GM19023 (cell line): ENCODE results near the gene SRF.

Experiments used
- ATAC-seq: cut with Tn5 transposase; IDR thresholded peaks from one replicate; pipeline ENCODE4 v1.9.1; 2021; ENCODE audit warnings: mild to moderate bottlenecking, moderate library complexity; ENCODE audit not compliant: unreplicated experiment

The SRF gene

GRCh38 chr6:43146709-43147688, 24.1 kb upstream of the SRF start:
- no peak for ATAC-seq

GRCh38 chr6:43147691-43148477, 23.2 kb upstream of the SRF start:
- no peak for ATAC-seq

- no peak for ATAC-seq
Measured at GRCh38 chr6:43149265-43149664, 21.8 kb upstream of the SRF start.

- no peak for ATAC-seq
Measured at GRCh38 chr6:43150051-43150751, 20.9 kb upstream of the SRF start.

DNA sequence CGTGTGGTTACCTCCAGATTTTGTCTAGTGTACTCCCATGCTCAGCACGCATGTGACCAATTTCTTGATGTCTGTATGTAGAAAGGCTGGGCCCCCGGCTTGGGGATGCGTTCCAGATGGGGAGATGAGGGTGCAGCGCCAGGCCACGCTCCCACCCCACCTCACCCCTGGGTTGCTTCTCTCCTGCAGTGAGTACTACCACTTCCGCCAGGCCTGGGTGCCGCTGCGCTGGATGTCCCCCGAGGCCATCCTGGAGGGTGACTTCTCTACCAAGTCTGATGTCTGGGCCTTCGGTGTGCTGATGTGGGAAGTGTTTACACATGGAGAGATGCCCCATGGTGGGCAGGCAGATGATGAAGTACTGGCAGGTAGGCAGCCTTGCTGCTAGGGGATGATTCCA, 11.5 kb upstream of the SRF start:
- ATAC-seq: no peak

GRCh38 chr6:43163899-43164298, 7.2 kb upstream of the SRF start:
- ATAC-seq: no peak

DNA sequence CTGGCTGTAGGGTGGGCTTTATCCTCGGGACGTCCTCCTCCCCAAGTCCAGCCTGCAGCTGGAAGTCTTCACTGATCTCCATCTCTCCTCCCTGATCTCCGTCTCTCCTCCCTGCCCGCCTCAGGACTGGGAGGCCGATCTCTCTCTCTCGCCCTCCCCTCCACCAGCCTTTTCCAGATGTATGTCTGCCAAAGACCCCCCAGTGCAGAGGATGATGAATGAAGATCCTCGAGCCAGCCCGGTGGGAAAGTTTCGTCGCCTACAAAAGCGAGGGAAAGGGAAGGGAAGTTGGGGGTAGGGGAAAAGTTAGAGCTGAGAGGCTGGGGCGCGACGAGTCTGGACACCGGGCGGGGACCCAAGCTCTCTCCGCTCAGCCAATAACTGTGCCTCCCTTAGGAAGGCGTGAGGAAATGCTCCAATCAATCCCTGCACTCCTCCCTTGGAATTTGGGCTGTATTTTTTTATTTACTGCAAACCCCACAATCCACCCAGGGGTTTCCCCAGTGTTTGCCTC, 595 bp upstream of the SRF start:
- no peak for ATAC-seq

GRCh38 chr6:43171707-43172103, 636 bp downstream of the SRF start:
- no peak for ATAC-seq

DNA sequence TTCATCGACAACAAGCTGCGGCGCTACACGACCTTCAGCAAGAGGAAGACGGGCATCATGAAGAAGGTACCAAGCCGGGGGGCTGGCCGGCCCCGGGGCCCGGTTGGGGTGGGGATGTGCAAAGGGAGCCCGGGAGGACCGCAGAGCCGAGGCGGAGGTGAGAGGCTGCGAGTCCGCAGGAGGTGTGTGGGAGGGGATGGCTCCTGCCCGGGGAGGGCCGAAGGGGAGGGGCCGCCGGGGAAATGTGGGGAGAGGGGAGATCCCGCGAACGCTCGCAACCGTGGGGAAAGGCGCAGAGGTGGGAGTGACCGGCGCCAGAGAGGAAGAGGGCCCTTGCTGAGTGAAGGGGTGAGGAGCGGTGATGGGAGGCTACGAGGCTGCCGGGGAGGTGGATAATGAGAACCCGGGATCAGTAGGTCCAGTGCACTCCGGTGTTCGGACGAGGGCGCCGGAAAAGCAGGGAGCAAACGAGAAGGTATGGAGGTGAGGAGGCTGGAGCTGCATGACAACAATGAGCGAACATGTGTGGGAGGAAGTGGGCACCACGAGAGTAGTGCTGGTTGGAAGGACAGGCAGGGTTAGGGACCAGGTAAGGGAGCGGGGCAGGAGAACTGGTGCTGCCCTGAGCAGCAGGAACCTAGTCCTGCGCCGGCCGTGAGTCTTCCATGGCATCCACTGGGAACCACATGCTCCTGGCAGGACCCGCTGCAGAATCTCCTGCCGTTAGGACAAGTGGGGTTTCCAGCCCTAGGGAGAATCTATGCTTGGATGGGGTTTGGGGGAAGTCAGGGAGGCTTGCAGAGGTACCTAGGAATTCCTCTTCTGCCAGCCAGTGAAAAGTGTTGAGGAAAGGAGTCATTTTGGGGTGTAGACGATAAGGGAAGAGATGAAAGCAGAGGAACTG, 1.3 kb downstream of the SRF start:
- ATAC-seq: no peak

DNA sequence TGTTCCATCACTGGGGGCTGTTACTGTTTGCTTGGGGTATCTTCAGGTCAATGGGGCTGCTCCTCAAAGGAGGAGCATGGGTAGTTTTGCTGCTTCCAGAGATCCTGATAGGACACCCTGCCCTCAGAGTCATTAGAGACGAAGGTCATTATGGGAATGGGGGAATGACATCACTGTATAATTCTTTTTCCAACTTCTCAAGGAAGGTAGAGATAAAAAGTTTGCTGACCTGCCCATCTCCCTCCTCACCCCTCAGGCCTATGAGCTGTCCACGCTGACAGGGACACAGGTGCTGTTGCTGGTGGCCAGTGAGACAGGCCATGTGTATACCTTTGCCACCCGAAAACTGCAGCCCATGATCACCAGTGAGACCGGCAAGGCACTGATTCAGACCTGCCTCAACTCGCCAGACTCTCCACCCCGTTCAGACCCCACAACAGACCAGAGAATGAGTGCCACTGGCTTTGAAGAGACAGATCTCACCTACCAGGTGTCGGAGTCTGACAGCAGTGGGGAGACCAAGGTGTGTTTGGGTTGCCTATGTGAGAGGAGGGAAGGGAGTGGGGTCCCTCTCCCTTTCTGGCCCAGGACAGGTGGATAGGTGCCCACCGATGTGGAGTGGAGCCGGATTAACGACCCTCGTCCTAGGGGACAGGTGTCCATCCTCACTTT, 2.7 kb downstream of the SRF start:
- no peak for ATAC-seq

GRCh38 chr6:43174263-43175112, 3.4 kb downstream of the SRF start:
- ATAC-seq: peak; percentile 75

DNA sequence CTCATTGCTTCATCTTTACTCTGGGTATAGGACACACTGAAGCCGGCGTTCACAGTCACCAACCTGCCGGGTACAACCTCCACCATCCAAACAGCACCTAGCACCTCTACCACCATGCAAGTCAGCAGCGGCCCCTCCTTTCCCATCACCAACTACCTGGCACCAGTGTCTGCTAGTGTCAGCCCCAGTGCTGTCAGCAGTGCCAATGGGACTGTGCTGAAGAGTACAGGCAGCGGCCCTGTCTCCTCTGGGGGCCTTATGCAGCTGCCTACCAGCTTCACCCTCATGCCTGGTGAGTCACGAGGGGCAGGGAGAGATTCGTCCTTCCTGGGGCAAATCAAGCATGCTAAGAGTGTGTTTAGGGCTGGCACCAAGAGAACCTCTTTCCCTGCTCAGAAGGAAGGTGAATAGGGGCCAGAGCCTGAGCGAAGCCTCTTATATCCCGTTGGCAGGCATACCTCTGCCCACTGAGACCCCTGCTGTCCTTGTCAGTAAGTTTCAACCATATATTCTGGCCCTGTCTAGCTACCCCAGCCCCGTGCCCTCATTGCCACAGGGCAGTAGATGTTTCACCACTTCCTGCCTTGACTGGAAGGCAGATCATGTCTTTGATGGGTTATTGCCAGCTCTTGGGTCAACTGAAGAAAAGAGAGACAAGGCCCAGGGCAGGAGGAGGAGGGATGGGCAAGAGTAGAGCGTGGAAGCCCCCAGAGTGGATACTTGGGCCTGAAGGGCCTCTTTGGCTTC, 4.8 kb downstream of the SRF start:
- ATAC-seq: no peak

DNA sequence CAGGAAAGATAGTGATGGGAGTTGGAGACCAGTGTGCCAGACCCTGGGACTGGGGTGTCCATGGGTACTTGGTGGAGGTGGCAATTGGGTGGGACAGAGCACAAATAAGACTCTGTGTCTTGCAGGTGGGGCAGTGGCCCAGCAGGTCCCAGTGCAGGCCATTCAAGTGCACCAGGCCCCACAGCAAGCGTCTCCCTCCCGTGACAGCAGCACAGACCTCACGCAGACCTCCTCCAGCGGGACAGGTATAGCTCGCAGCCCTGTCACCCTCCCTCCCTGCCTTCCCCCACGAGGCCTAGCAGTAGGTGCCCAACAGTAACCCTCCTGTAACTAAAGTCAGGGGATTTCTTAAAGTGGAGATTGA, 5.3 kb downstream of the SRF start:
- ATAC-seq: no peak

- no peak for ATAC-seq
Measured at GRCh38 chr6:43178150-43178549, 7.1 kb downstream of the SRF start.

DNA sequence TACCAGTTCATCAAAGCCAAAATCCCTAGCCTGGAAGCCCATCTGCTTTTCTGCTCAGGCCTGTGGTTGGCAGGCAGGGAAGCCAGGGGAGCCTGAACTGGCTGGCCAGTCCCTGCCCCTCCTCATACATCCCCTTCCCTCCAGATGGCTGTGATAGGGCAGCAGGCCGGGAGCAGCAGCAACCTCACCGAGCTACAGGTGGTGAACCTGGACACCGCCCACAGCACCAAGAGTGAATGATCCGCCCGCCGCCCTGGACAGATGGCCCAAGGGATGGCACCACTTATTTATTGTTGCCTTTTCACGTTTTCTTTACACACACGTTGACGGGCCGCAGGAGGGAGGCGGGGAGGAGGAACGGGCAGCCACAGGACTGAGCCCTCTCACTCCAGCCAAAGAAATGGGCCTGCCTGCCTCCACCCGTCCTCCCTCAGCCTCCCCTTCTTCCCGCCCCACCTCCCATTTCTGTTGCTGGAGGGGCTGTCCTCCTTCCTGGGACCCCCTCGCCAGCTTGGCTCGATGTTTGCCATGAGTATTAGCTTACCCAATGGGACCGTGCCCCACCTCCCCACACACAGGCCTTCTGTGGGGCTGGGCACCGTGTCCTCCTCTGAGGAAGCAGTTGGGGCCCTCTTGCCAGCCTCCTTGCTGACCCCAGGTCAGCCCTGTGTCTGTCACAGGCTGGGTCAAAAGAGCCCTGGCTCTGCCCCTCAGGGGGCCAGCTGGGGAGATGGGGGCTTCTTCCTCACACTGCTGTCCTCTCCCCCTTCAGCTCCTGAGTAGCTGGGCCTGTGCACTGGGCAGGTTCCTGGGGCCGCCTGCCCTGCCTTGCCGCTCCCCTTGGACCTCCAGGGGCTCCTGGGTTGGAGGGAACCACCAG, 8.1 kb downstream of the SRF start:
- no peak for ATAC-seq

GRCh38 chr6:43180058-43180457, 9.0 kb downstream of the SRF start:
- ATAC-seq: no peak

- no peak for ATAC-seq
Measured at GRCh38 chr6:43180985-43181384, 9.9 kb downstream of the SRF start.
